Placental pericyte (primary cell): ENCODE results near the gene ANKRD22. TPM values are rescaled to one million over a fixed set of nuclear protein-coding genes. Genes with fewer than 3 reads are reported as not detected.

ENCODE experiments used
- total RNA-seq: library from RNA; depleted of rRNA; stranded (reverse); fragments of >200 nt; gene quantifications from 2 replicates; pipeline ENCODE4 v1.2.3, GENCODE V29; 2012

The ANKRD22 gene
- total RNA-seq: not detected in 2 replicates

GRCh38 chr10:88851706-88852105 lies at the start of gene ANKRD22:
Gene ANKRD22, minus strand, starts transcription at chr10:88851844. Its CDS starts 237 bp downstream, at chr10:88851607.

GRCh38 chr10:88879534-88880281 lies 28.1 kb upstream of the ANKRD22 start, which contains the start of gene STAMBPL1:
Gene STAMBPL1, plus strand, starts transcription at chr10:88880245. Its CDS starts 21,464 bp downstream, at chr10:88901709.

GRCh38 chr10:88802523-88803285 lies 48.9 kb downstream of the ANKRD22 start, which contains the start of gene LIPM:
Gene LIPM, plus strand, starts transcription at chr10:88802730. Its CDS starts 167 bp downstream, at chr10:88802897.

Other genes with a start within 250 kb of the ANKRD22 start
- gene LIPF, start 187.4 kb downstream of the ANKRD22 start, total RNA-seq: not detected in 2 replicates
- gene LIPK, start 145.6 kb downstream of the ANKRD22 start, total RNA-seq: 0.29 TPM in 1 of 2 replicates, not detected in the other
- gene LIPN, start 91.8 kb downstream of the ANKRD22 start, total RNA-seq: not detected in 2 replicates
- not detected in 2 replicates for gene LIPM, start 49.1 kb downstream of the ANKRD22 start, total RNA-seq
- 15.8 and 73.2 TPM in 2 replicates for gene STAMBPL1, start 28.4 kb upstream of the ANKRD22 start, total RNA-seq
- 355 and 559 TPM in 2 replicates for gene ACTA2, start 100.9 kb upstream of the ANKRD22 start, total RNA-seq
- gene FAS, start 139.0 kb upstream of the ANKRD22 start, total RNA-seq: 62.4 and 63.5 TPM in 2 replicates